Raji (cell line): Measurements from ENCODE around the gene NPY2R.

Experiments used
- POLR2A ChIP-seq: IDR thresholded peaks from 2 replicates; pipeline ENCODE4 v1.6.1; 2011; ENCODE audit warnings: low read depth, low read length, control low read depth; ENCODE audit not compliant: insufficient read depth

Gene NPY2R

DNA sequence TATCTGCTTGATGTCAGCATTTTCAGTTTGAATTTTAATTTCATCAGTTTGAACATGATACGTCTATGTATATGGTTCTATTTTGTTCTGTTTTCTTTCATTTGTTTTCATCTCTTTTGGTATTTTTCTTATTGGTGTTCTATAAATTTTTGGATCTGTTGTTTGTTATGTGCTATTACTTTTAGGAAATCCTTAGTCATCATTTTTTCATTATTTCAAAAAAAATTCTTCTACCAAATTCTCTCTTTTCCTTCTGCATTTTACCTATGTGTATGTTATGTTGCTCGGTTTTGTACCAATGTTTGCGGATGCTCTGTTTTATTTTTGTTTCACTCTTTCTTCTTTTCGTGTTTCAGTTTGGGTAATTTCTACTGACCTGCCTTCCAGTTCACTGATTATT lies 32.8 kb downstream of the NPY2R start:
- TF ChIP-seq POLR2A = no peak

GRCh38 chr4:155241664-155242063 lies 33.2 kb downstream of the NPY2R start:
- no peak for TF ChIP-seq POLR2A

GRCh38 chr4:155245105-155245504 lies 36.7 kb downstream of the NPY2R start:
- TF ChIP-seq POLR2A = no peak

DNA sequence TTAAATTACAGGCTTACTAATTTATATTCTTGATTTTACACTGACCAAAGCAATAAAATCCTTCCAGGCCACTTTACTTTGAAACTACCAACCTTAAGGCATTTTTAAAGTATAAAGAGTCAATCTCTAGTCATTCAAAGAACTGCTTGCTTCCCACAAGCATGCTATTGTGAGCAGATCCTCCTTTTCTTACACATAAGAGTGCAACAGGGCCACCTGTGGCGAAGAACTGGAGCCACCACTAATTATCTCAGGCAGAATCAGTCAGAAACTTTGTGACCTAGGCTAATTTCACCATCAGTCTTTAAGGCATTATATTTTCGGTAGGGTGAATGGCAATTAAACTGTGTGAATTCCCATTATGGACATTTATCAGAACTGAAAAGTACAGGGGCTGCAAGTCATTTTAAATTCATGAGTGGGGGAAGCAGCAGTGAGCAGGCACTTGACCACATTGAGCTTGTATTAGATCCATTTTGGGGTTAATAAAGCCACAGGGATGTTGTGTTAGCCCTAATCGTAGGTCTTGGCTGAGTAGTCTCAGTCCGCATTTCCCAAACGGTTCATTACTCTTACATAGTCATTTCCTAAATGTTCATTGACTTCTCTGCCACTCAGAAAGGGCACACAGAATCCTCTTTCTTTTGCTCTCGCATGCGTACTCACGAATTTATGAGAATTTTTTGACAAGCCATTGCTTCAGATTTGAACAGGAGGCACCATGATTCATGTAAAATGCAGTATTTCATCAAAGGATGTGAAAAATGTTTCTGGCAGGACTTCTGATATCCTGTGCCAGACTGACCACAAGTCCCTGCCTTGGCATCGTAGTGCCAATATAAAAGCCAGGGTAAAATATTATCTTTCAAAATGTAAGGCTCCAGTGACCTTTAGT lies 39.8 kb downstream of the NPY2R start:
- TF ChIP-seq POLR2A = no peak

DNA sequence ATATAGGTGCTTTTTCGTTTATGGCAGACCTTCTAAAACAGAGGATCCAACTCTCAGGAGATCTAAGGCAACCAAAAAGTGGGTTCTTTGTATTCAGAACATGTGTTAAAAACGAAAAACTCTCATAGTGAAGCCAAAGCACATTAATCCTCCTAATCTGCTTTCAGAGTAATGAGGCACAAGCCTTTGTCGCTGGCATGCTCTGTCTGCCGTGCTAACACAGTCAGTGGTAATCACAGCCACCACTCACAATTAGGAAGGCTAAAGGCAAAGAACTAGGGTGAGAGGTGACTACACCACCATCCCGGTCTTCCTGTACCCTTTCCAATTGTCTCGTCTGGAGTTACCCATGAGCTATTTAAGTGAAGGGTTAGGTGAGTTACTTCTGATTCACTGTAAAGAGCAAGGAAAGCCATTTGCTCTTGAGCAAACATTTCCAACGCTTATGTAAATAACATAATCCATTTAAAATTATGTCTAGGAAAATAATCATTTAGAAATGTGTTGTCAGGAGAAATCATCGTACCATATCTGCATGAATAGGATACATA lies 40.7 kb downstream of the NPY2R start:
- TF ChIP-seq POLR2A = no peak

- no peak for TF ChIP-seq POLR2A
Observed at GRCh38 chr4:155252327-155252726, 43.9 kb downstream of the NPY2R start.

DNA sequence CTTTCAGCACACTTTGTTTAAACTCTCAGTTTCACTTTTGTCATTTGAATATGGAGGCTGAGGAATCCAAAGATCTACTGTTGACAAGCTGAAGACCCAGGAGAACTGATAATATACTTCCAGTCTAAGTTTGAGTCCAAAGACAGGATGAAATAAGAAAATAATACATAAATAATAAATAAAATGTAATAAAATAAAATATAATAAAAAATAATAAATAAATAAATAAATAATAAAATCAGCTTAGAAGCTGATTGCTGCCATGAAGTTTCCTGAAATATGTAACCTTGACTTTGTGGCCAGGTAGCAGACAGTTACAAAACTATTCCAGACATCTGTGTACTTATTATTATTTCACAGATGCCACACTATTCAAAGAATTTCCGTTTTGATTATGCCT lies 55.0 kb downstream of the NPY2R start:
- no peak for TF ChIP-seq POLR2A

- no peak for TF ChIP-seq POLR2A
Observed at GRCh38 chr4:155265113-155265512, 56.7 kb downstream of the NPY2R start.
